ENCODE measurements around the gene RASEF.

Gene RASEF

DNA sequence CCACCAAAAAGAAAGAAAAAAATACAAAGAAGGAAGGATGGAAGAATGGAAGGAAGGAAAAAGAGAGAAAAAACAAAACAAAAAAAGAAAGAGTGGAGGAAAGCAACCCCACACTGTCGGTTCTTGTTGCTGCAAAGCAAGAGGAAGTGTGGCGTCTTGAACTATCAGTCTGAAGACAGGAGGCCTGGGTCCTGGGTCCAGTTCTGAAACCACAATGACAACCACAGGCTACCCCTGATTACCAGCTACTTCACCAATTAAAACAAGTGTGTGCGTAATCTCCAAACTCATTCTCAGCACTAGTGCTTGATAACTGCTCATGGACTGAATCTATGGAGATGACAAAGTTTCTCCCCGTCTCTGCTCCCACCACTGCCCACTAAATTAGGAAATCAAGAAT is 93.7 kb downstream of the RASEF start:
- DNase-seq (ENCODE audit: extremely low read depth, insufficient read length): no peak
- no peak overlapping the region for H3K4me3 ChIP-seq (replicated peaks; ENCODE audit: low read depth, low read length)
- no peaks in the 10 kb centered on the region for H3K36me3 ChIP-seq (ENCODE audit: control insufficient read depth, insufficient read depth, low read length)
- H3K27me3 ChIP-seq (replicated peaks; ENCODE audit: control insufficient read depth, insufficient read depth, low read length): no peaks in the 10 kb centered on the region
- TF ChIP-seq, protein P1, sequence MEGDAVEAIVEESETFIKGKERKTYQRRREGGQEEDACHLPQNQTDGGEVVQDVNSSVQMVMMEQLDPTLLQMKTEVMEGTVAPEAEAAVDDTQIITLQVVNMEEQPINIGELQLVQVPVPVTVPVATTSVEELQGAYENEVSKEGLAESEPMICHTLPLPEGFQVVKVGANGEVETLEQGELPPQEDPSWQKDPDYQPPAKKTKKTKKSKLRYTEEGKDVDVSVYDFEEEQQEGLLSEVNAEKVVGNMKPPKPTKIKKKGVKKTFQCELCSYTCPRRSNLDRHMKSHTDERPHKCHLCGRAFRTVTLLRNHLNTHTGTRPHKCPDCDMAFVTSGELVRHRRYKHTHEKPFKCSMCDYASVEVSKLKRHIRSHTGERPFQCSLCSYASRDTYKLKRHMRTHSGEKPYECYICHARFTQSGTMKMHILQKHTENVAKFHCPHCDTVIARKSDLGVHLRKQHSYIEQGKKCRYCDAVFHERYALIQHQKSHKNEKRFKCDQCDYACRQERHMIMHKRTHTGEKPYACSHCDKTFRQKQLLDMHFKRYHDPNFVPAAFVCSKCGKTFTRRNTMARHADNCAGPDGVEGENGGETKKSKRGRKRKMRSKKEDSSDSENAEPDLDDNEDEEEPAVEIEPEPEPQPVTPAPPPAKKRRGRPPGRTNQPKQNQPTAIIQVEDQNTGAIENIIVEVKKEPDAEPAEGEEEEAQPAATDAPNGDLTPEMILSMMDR (IDR thresholded peaks at IDR 0.05; ENCODE audit: insufficient read depth, low read length, poor library complexity, severe bottlenecking): no peak

DNA sequence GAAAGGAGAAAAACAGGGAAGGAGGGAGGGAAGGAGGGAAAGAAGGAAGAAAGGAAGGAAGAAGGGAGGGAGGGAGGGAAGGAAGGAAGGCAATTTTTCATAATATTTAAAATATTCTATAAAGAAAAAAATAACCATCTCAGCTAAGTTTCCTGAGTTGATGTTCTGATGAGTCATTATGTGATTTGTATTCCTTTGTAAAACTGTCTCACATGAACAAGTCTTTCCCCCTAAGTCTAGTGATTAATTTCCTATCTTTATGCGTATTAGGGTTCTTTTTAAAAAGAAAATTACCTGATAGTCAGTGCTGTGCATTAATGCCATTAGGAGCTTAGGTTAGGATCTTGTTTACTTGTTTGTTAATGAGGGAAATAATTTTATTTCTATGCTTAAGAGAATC is 94.1 kb downstream of the RASEF start:
- TF ChIP-seq, protein P1 (IDR thresholded peaks at IDR 0.05; ENCODE audit: insufficient read depth, low read length, poor library complexity, severe bottlenecking): no peak
- Histone ChIP-seq H3K36me3 (ENCODE audit: control insufficient read depth, insufficient read depth, low read length) (no peaks in the 10 kb centered on the region), H3K4me3 (replicated peaks; ENCODE audit: low read depth, low read length) (no peak overlapping the region), H3K27me3 (replicated peaks; ENCODE audit: control insufficient read depth, insufficient read depth, low read length) (no peaks in the 10 kb centered on the region)
- no peak for DNase-seq (ENCODE audit: extremely low read depth, insufficient read length)

DNA sequence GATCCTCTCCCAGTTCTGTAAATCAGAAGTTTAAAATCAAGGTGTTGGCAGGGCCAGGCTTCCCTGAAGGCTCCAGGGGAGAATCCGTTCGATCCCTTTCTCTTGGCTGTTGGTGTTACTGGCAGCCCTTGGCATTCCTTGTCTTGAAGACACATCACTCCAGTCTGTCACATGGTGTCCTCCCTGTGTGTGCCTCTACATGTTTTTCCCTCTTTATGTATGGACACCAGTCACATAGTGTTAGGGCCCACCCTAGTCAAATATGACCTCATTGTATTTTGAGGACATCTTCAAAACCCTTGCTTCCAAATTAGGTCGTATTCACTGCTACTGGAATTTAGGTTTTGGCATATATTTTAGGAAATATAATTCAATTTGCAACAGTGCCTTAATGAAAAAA is 94.6 kb downstream of the RASEF start:
- H3K27me3 ChIP-seq (replicated peaks; ENCODE audit: control insufficient read depth, insufficient read depth, low read length): no peaks in the 10 kb centered on the region
- no peak overlapping the region for H3K4me3 ChIP-seq (replicated peaks; ENCODE audit: low read depth, low read length)
- no peaks in the 10 kb centered on the region for H3K36me3 ChIP-seq (ENCODE audit: control insufficient read depth, insufficient read depth, low read length)
- DNase-seq (ENCODE audit: extremely low read depth, insufficient read length): no peak
- TF ChIP-seq, protein P1 (IDR thresholded peaks at IDR 0.05; ENCODE audit: insufficient read depth, low read length, poor library complexity, severe bottlenecking): no peak

DNA sequence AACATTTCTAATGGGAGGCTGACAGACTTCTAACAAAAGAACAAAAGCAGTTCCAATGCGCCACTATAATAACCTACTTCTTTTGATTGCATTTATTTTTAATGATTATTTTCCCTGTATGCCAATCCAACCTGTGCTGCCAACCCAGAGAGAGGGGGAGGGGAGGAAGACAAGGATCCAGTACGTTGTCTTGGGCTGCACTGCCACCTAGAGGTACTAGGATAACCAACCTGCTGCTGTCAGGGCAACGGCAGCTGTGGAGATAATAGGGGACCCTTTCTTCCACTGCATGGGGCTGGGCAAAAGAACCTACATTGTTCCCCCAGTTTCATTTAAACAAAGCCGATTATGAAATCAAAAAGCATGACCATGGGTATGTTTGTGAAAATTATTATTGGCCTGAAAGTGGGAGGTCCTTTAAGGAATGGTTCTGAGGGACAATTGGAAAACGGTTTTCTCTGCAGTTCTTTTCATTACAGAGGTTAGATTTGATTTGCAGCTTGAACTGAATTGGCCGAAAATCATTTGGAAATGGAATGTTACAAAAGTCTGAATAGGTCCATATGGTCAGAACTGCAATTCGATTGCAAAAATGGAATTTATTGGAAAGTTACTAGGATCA is 101.3 kb downstream of the RASEF start:
- no peak for DNase-seq (ENCODE audit: extremely low read depth, insufficient read length)
- TF ChIP-seq, protein P1 (IDR thresholded peaks at IDR 0.05; ENCODE audit: insufficient read depth, low read length, poor library complexity, severe bottlenecking): peak; percentile 81
- H3K4me3 ChIP-seq (replicated peaks; ENCODE audit: low read depth, low read length): no peak overlapping the region
- H3K27me3 ChIP-seq (replicated peaks; ENCODE audit: control insufficient read depth, insufficient read depth, low read length): no peaks in the 10 kb centered on the region
- no peaks in the 10 kb centered on the region for H3K36me3 ChIP-seq (ENCODE audit: control insufficient read depth, insufficient read depth, low read length)

DNA sequence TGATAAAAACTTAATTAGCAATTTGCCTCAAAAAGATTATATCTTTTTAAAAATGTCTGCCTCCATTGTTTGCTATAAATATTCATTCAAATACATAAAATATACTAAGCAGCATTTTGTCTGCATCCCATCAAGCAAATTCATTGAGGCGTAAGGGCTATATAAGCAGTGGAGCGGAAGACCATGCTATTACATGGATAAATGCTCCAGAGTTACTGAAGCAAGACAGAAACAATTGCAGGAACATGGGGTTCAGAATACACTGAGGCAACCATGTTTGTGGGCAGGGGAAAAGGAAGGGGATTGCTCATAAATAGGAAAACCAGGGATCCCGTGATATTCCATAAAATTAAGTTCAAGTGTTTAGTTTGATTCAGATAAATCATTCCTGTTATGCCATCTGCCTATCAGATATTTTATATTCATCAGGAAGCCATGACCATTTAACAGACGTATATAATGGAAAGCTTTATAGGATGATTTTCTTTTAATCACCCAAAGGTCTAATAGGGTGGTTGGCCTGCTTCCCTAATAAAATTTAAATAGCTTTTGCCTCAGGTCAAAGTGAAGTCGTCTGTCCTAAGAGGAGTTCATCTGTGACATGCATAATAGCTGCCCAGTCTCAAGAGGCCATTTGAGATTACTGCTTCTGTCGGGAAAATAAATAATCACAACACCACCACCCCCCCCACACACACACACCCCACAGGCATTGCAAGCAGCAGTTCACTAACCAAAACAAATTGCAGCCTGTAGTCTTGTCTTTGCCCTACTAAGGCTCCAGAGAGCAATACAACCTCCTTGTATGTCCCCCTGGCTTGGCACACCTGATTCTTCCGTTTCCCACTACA is 105.2 kb downstream of the RASEF start:
- Histone ChIP-seq H3K4me3 (replicated peaks; ENCODE audit: low read depth, low read length) (no peak overlapping the region), H3K36me3 (ENCODE audit: control insufficient read depth, insufficient read depth, low read length) (no peaks in the 10 kb centered on the region), H3K27me3 (replicated peaks; ENCODE audit: control insufficient read depth, insufficient read depth, low read length) (no peaks in the 10 kb centered on the region)
- TF ChIP-seq, protein P1 (IDR thresholded peaks at IDR 0.05; ENCODE audit: insufficient read depth, low read length, poor library complexity, severe bottlenecking): no peak
- DNase-seq (ENCODE audit: extremely low read depth, insufficient read length): no peak

All from GM06990 (cell line).